GM23248 (cell line): ENCODE data around the gene ZBTB7C. TPM values are rescaled to one million over a fixed set of nuclear protein-coding genes. Genes with fewer than 3 reads are reported as not detected.

Experiments
- DNase-seq: peaks from one replicate; pipeline ENCODE4 v3.0.0-alpha.2; 2015
- H2AFZ ChIP-seq: fragments of 200-600 bp; sonication (generic); 2 replicates; pipeline ENCODE4 v1.6.1; 2016; ENCODE audit warnings: antibody characterized with exemption
- H3F3A ChIP-seq: fragments of 200-600 bp; sonication (generic); 2 replicates; pipeline ENCODE4 v1.6.1; 2016; ENCODE audit warnings: mild to moderate bottlenecking, antibody characterized with exemption, mixed run types; ENCODE audit not compliant: insufficient read depth
- H3K27ac ChIP-seq: fragments of 200-600 bp; sonication (generic); 2 replicates; pipeline ENCODE4 v1.5.1; 2016; ENCODE audit warnings: mild to moderate bottlenecking
- H3K27me3 ChIP-seq: fragments of 200-600 bp; sonication (generic); replicated peaks from 2 replicates; pipeline ENCODE4 v1.6.1; 2016; ENCODE audit warnings: mild to moderate bottlenecking; ENCODE audit not compliant: insufficient read depth
- H3K36me3 ChIP-seq: fragments of 200-600 bp; sonication (generic); 2 replicates; pipeline ENCODE4 v1.6.1; 2016; ENCODE audit warnings: low read depth, mild to moderate bottlenecking
- H3K4me1 ChIP-seq: fragments of 200-600 bp; sonication (generic); 2 replicates; pipeline ENCODE4 v1.6.1; 2016; ENCODE audit warnings: mild to moderate bottlenecking; ENCODE audit not compliant: insufficient read depth
- H3K4me2 ChIP-seq: fragments of 200-600 bp; sonication (generic); one replicate; pipeline ENCODE4 v1.6.1; 2016; ENCODE audit warnings: mild to moderate bottlenecking; ENCODE audit not compliant: unreplicated experiment
- H3K4me3 ChIP-seq: fragments of 200-600 bp; sonication (generic); 2 replicates; pipeline ENCODE4 v1.5.1; 2016; ENCODE audit warnings: mild to moderate bottlenecking
- H3K79me2 ChIP-seq: fragments of 200-600 bp; sonication (generic); 2 replicates; pipeline ENCODE4 v1.6.1; 2016; ENCODE audit warnings: mild to moderate bottlenecking; ENCODE audit not compliant: insufficient read depth
- H3K9ac ChIP-seq: fragments of 200-600 bp; sonication (generic); 2 replicates; pipeline ENCODE4 v1.6.1; 2016; ENCODE audit warnings: mild to moderate bottlenecking
- H3K9me2 ChIP-seq: fragments of 200-600 bp; sonication (generic); 2 replicates; pipeline ENCODE4 v1.6.1; 2016; ENCODE audit warnings: mixed run types, mild to moderate bottlenecking, moderate library complexity; ENCODE audit not compliant: insufficient read depth
- H3K9me3 ChIP-seq: fragments of 200-600 bp; sonication (generic); one replicate; pipeline ENCODE4 v1.6.1; 2017; ENCODE audit warnings: low read depth
- H4K20me1 ChIP-seq: fragments of 200-600 bp; sonication (generic); 2 replicates; pipeline ENCODE4 v1.6.0; 2016; ENCODE audit not compliant: insufficient read depth
- EZH2 ChIP-seq: fragments of 200-600 bp; sonication (generic); IDR thresholded peaks from 2 replicates; pipeline ENCODE4 v1.6.1; 2018; ENCODE audit warnings: antibody characterized with exemption, mild to moderate bottlenecking; ENCODE audit not compliant: insufficient read depth, poor library complexity, severe bottlenecking
- EZH2phosphoT487 ChIP-seq: fragments of 200-600 bp; sonication (generic); IDR thresholded peaks from 2 replicates; pipeline ENCODE4 v1.6.1; 2018; ENCODE audit warnings: antibody characterized with exemption, moderate library complexity, mild to moderate bottlenecking, low read depth; ENCODE audit not compliant: insufficient read depth
- WGBS, 2 experiments: methylation state at CpG; one replicate each; pipeline ENCODE4 v1.1.6; 2015 to 2017; ENCODE audit warnings: low lambda C conversion rate in 2 of 2, low coverage in 1 of 2; ENCODE audit errors: missing lambda C conversion rate in 2 of 2; 5-methylcytosine and 5-hydroxymethylcytosine counted together
- in situ Hi-C: fragments of 300-500 bp; cut with MboI; formaldehyde crosslinking; loops from 2 replicates; pipeline ENCODE4 v1.15.0; 2020
- polyA plus RNA-seq: library from polyadenylated mRNA; unstranded; fragments of >200 nt; fragmentation: Nextera tagmentation; extraction: Ambion mirVana; gene quantifications from 2 replicates; pipeline ENCODE4 v1.2.1, GENCODE V29; 2016
- small RNA-seq: library from RNA; depleted of rRNA; stranded (forward); fragments of <200 nt; gene quantifications from one replicate; pipeline ENCODE3, GENCODE V24; 2014; ENCODE audit warnings: low read depth, low replicate concordance
- total RNA-seq: library from RNA; depleted of rRNA; stranded (reverse); fragments of >200 nt; shearing (Covaris generic); gene quantifications from 2 replicates; pipeline ENCODE4 v1.2.3, GENCODE V29; 2014; rRNA removed

The ZBTB7C gene
- total and polyA plus RNA-seq, 2 experiments from 2014 or later: not detected

DNA sequence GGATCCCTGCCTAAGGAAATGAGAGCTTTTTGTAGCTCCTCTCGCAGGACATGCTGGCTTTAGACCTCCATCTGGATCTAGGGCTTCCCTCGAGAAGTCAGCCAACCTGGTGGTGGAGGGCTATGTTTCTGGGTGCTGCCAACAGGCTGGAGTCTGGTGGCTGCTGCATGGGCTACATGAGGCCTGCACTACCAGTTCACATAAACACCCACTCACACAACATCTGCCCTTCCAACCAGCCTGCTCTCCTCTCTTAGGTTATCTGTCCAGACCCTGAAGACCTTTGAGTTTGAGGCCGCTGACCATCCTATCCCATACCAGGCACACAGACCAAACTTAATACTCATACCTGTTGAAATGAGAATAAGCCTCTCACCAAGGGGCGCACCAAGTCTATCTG is 427.4 kb downstream of the ZBTB7C start:
- H3K36me3 ChIP-seq: no peaks in the 10 kb centered on the region
- no peaks in the 10 kb centered on the region for H3K79me2 ChIP-seq
- no peak overlapping the region for H2AFZ ChIP-seq
- peaks cover 6% of the 10 kb centered on the region for H3K27me3 ChIP-seq
- H3K4me2 ChIP-seq: no peak overlapping the region
- H3K9me2 ChIP-seq: no peaks in the 10 kb centered on the region
- in situ Hi-C loops: no loop called here
- TF ChIP-seq EZH2 (no peak), EZH2phosphoT487 (no peak)
- no peak overlapping the region for H3K9ac ChIP-seq
- H3K9me3 ChIP-seq: no peaks in the 10 kb centered on the region
- H3K27ac ChIP-seq: no peak overlapping the region
- H3K4me3 ChIP-seq: no peak overlapping the region
- no peaks in the 10 kb centered on the region for H3F3A ChIP-seq
- no peaks in the 10 kb centered on the region for H4K20me1 ChIP-seq
- 70 to 74% methylated on average over 4 of the region's 4 CpGs for WGBS, 2 experiments
- DNase-seq: no peak
- H3K4me1 ChIP-seq: no peaks in the 10 kb centered on the region

DNA sequence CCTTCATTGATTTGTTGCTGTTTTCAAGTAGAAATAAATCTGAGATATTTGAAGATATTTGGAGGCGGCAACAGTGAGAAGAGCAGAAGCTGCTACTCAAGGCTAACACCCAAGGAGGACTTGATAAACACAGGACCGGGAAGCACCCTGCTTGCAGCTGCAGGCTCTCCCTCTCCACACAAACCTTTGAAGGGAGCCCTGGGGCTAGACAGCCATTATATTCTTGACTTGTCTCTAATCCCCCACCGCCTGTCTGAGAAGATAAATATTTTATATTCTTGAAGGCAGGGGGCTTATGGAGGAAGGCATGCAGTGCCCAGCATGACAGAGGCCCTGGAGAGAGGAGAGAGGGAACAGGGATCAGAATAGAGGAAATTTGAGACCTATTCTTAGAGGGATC is 427.9 kb downstream of the ZBTB7C start:
- Histone ChIP-seq H4K20me1 (no peaks in the 10 kb centered on the region), H3K9ac (no peak overlapping the region), H3K36me3 (no peaks in the 10 kb centered on the region), H3K27me3 (peaks cover 6% of the 10 kb centered on the region), H3K79me2 (no peaks in the 10 kb centered on the region), H2AFZ (no peak overlapping the region), H3K4me2 (no peak overlapping the region), H3K4me1 (no peaks in the 10 kb centered on the region), H3K9me3 (no peaks in the 10 kb centered on the region), H3K9me2 (no peaks in the 10 kb centered on the region), H3F3A (no peaks in the 10 kb centered on the region), H3K4me3 (no peak overlapping the region), H3K27ac (no peak overlapping the region)
- DNase-seq: no peak
- TF ChIP-seq EZH2phosphoT487 (no peak), EZH2 (no peak)
- WGBS, 2 experiments: 66 to 88% methylated on average over 3 of the region's 3 CpGs
- in situ Hi-C loops: no loop called here

DNA sequence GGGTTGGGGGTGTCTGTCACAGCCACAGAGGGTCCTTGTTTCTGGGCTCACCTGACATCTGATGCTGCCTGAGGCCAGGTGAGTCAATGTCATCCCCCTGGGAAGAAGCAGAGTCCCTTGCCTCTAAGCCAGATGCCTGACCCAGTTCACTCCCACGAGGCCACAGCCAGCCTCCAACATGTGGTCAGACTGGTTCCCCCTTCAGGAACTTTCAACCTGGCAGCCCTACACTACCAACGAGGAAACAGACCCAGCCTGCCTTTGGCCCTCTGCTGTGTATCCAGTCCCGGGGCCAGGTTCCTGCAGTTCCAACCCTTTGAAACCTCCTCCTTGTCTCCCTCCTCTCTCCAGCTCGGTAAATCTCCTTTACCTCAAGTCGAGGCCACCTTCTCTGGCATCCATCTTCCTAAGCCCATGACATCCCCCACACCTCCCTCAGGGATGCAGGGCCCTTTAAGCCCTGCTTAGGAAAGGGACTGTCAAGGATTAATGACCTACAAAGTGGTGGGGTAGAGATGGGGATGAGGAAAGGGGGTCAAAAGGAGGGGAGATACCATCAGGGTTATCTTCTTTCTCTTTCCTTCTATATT is 429.5 kb downstream of the ZBTB7C start:
- Histone ChIP-seq H3K79me2 (no peaks in the 10 kb centered on the region), H3K27me3 (peaks cover 12% of the 10 kb centered on the region), H3K9me2 (no peaks in the 10 kb centered on the region), H4K20me1 (no peaks in the 10 kb centered on the region), H3K4me2 (no peak overlapping the region), H3K27ac (no peak overlapping the region), H3K9me3 (no peaks in the 10 kb centered on the region), H3K36me3 (no peaks in the 10 kb centered on the region), H2AFZ (no peak overlapping the region), H3F3A (no peaks in the 10 kb centered on the region), H3K4me1 (no peaks in the 10 kb centered on the region), H3K9ac (no peak overlapping the region), H3K4me3 (no peak overlapping the region)
- no peak for DNase-seq
- TF ChIP-seq EZH2 (no peak), EZH2phosphoT487 (no peak)
- in situ Hi-C loops: no loop called here
- WGBS, 2 experiments: 23 to 29% methylated on average over 5 of the region's 5 CpGs

DNA sequence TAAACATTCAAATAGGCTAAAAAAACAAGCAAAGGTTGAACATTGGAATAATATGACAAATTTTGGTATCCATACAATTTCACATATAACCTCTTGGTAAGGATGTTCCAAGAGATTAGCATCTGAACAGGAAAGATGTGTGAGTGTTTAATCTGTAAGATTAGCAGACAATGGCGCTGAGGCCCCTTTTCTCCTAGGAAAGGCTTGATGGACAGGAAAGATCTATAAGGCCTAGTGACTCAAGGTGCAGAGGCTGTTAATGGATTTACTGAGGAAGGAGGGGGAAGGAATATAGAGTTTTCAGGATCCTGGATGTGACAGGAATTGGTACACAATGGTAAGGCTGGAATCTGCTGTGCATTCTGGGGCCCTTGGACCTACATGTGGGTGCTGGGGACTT is 430.6 kb downstream of the ZBTB7C start:
- Histone ChIP-seq H3K9ac (no peak overlapping the region), H3K36me3 (no peaks in the 10 kb centered on the region), H3K27ac (no peak overlapping the region), H3K9me3 (no peaks in the 10 kb centered on the region), H3K4me3 (no peak overlapping the region), H2AFZ (no peak overlapping the region), H3K79me2 (no peaks in the 10 kb centered on the region), H3K9me2 (no peaks in the 10 kb centered on the region), H4K20me1 (no peaks in the 10 kb centered on the region), H3K4me1 (no peaks in the 10 kb centered on the region), H3F3A (no peaks in the 10 kb centered on the region), H3K4me2 (no peak overlapping the region), H3K27me3 (peaks cover 23% of the 10 kb centered on the region)
- in situ Hi-C loops: no loop called here
- TF ChIP-seq EZH2 (no peak), EZH2phosphoT487 (no peak)
- 58 to 82% methylated on average over 1 of the region's 1 CpG for WGBS, 2 experiments
- no peak for DNase-seq

DNA sequence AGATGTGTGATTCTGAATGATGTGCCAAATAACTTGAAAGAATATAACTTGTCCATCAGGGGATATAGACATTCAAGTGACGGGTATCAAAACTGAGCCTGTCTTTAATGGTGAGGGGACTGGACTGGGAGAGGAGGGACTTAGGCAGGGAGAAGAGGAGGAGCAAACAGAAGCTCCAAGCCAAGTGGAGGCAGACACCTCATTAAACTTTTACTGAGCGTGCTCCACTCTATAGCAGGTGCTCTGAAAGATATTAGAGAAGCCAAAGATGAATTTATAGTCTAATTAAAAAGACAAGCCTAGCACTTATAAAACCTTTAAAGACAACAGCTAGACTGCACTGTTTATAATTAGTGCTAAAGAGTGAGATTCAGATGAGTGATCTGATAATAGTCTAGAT is 431.0 kb downstream of the ZBTB7C start:
- Histone ChIP-seq H3K4me3 (no peak overlapping the region), H3K9ac (no peak overlapping the region), H3K36me3 (no peaks in the 10 kb centered on the region), H2AFZ (no peak overlapping the region), H3K4me1 (no peaks in the 10 kb centered on the region), H3F3A (no peaks in the 10 kb centered on the region), H3K79me2 (no peaks in the 10 kb centered on the region), H3K27ac (no peak overlapping the region), H3K4me2 (no peak overlapping the region), H3K9me3 (no peaks in the 10 kb centered on the region), H4K20me1 (no peaks in the 10 kb centered on the region), H3K9me2 (no peaks in the 10 kb centered on the region), H3K27me3 (peaks cover 24% of the 10 kb centered on the region)
- DNase-seq: no peak
- WGBS, 2 experiments: 80 to 86% methylated on average over 2 of the region's 2 CpGs
- TF ChIP-seq EZH2phosphoT487 (no peak), EZH2 (no peak)
- in situ Hi-C loops: no loop called here

Small RNAs within 50 kb of the gene (small RNA-seq; reads per million reads assigned to genes)
- gene RNU6-708P: not detected

Other genes with a start within 250 kb of the ZBTB7C start
- gene CTIF, start 129.6 kb upstream of the ZBTB7C start, total RNA-seq: 46.8 and 49.2 TPM in 2 replicates
- gene CTIF, start 129.6 kb upstream of the ZBTB7C start, polyA plus RNA-seq: 19.6 and 21.5 TPM in 2 replicates